H1 (cell line): Measurements from ENCODE around the gene UTP25. TPM values are rescaled to one million over a fixed set of nuclear protein-coding genes. Genes with fewer than 3 reads are reported as not detected.

Experiments used
- CTCF ChIA-PET: fragments of 300-600 bp; sonication (Branson Sonifier 250); formaldehyde crosslinking; loops from one replicate; lab custom pipeline; 2021; ENCODE audit not compliant: partially characterized antibody; lab: Charles Lee
- POLR2A ChIA-PET: fragments of 300-600 bp; sonication (Branson Sonifier 250); formaldehyde crosslinking; loops from one replicate; lab custom pipeline; 2021; ENCODE audit warnings: inconsistent platforms; ENCODE audit not compliant: partially characterized antibody; lab: Charles Lee
- DNase-seq, 2 experiments: peaks; one replicate each; pipeline versions ENCODE4 v3.0.0 to v3.0.0-alpha.2; 2010 to 2022; ENCODE audit warnings: low spot score in 2 of 2, low read depth in 1 of 2, mixed read lengths in 1 of 2
- FAIRE-seq: peaks from 2 replicates; lab custom pipeline; 2011; peaks lifted over from hg19 to GRCh38; lab: Jason Lieb, UNC
- H2AFZ ChIP-seq: 2 replicates; pipeline ENCODE4 v1.8.1; 2012; ENCODE audit warnings: low read length, inconsistent platforms
- H2AK5ac ChIP-seq: 2 replicates; pipeline ENCODE4 v1.6.1; 2013; ENCODE audit warnings: low read depth, low read length
- H2BK120ac ChIP-seq: replicated peaks from 2 replicates; pipeline ENCODE3; 2013; ENCODE audit warnings: low read depth, low read length, inconsistent platforms
- H2BK12ac ChIP-seq: 2 replicates; pipeline ENCODE4 v1.6.1; 2013; ENCODE audit warnings: low read depth, low read length
- H2BK15ac ChIP-seq: 2 replicates; pipeline ENCODE4 v1.6.1; 2013; ENCODE audit warnings: low read length
- H2BK20ac ChIP-seq: 2 replicates; pipeline ENCODE4 v1.6.1; 2013; ENCODE audit warnings: low read length
- H2BK5ac ChIP-seq: 2 replicates; pipeline ENCODE4 v1.6.1; 2013; ENCODE audit warnings: low read depth, low read length
- H3K14ac ChIP-seq: 2 replicates; pipeline ENCODE4 v1.6.1; 2013; ENCODE audit warnings: inconsistent platforms; ENCODE audit not compliant: insufficient read length
- H3K18ac ChIP-seq: 2 replicates; pipeline ENCODE4 v1.6.1; 2013; ENCODE audit warnings: low read length; ENCODE audit errors: extremely low read depth
- H3K23ac ChIP-seq: 2 replicates; pipeline ENCODE4 v1.6.1; 2013; ENCODE audit warnings: inconsistent platforms; ENCODE audit not compliant: insufficient read length
- H3K23me2 ChIP-seq: 2 replicates; pipeline ENCODE4 v1.6.1; 2013; ENCODE audit warnings: low read depth, low read length
- H3K27ac ChIP-seq: 2 replicates; pipeline ENCODE4 v1.6.1; 2011; ENCODE audit warnings: low read depth, low read length, inconsistent platforms
- H3K27me3 ChIP-seq, 4 experiments: replicated peaks in 1 of 4; 1 replicate in 1 of 4; 2 replicates in 3 of 4; pipeline versions ENCODE4 v1.6.1 to v1.8.1; 2011 to 2013; ENCODE audit warnings: low read length in 3 of 4, mild to moderate bottlenecking in 3 of 4, inconsistent platforms in 2 of 4, mixed read lengths in 2 of 4, moderate library complexity in 1 of 4; ENCODE audit not compliant: control insufficient read depth in 3 of 4, insufficient read depth in 3 of 4; ENCODE audit errors: extremely low read depth in 1 of 4
- H3K36me3 ChIP-seq, 4 experiments: 2 replicates each; pipeline versions ENCODE4 v1.6.1 to v1.8.1; 2011 to 2013; ENCODE audit warnings: mild to moderate bottlenecking in 4 of 4, low read length in 3 of 4, moderate library complexity in 2 of 4, control low read depth in 1 of 4, inconsistent platforms in 1 of 4; ENCODE audit not compliant: insufficient read depth in 4 of 4, control insufficient read depth in 2 of 4
- H3K4ac ChIP-seq: replicated peaks from 2 replicates; pipeline ENCODE3; 2013; ENCODE audit warnings: low read length, low read depth, mixed read lengths, inconsistent platforms; ENCODE audit not compliant: insufficient read length
- H3K4me1 ChIP-seq, 4 experiments: replicated peaks in 1 of 4; 1 replicate in 1 of 4; 2 replicates in 3 of 4; pipeline versions ENCODE4 v1.6.1 to v1.8.1; 2011 to 2013; ENCODE audit warnings: low read length in 3 of 4, inconsistent platforms in 2 of 4, mixed read lengths in 1 of 4; ENCODE audit not compliant: insufficient read depth in 4 of 4, control insufficient read depth in 3 of 4
- H3K4me2 ChIP-seq, 2 experiments: 2 replicates each; pipeline versions ENCODE4 v1.6.1 to v1.8.1; 2011 to 2013; ENCODE audit warnings: low read depth in 2 of 2, low read length in 2 of 2, control low read depth in 1 of 2, inconsistent platforms in 1 of 2, mild to moderate bottlenecking in 1 of 2; ENCODE audit not compliant: insufficient read depth in 1 of 2
- H3K4me3 ChIP-seq, 4 experiments: fragments of 200-600, 300-600 bp in 1 of 4; sonication (generic), shearing (Covaris generic), sonication (Bioruptor Twin) in 1 of 4; 2 replicates each; pipeline versions ENCODE4 v1.5.1 to v1.8.1; 2011 to 2016; ENCODE audit warnings: low read length in 4 of 4, low read depth in 3 of 4, control low read depth in 2 of 4, inconsistent platforms in 2 of 4, mild to moderate bottlenecking in 2 of 4, mixed read lengths in 1 of 4, moderate library complexity in 1 of 4; ENCODE audit not compliant: insufficient read depth in 2 of 4; ENCODE audit errors: extremely low read depth in 1 of 4
- H3K56ac ChIP-seq: replicated peaks from 2 replicates; pipeline ENCODE3; 2013; ENCODE audit warnings: low read depth, mild to moderate bottlenecking, mixed read lengths, low read length, inconsistent platforms; ENCODE audit not compliant: insufficient read length
- H3K79me1 ChIP-seq: 2 replicates; pipeline ENCODE4 v1.6.1; 2013; ENCODE audit warnings: low read depth, low read length, control low read depth
- H3K79me2 ChIP-seq, 2 experiments: 2 replicates each; pipeline versions ENCODE4 v1.6.1 to v1.8.1; 2012 to 2013; ENCODE audit warnings: low read length in 2 of 2, mild to moderate bottlenecking in 2 of 2, inconsistent platforms in 1 of 2; ENCODE audit not compliant: insufficient read depth in 2 of 2, control insufficient read depth in 1 of 2
- H3K9ac ChIP-seq, 4 experiments: replicated peaks in 1 of 4; 1 replicate in 1 of 4; 2 replicates in 3 of 4; pipeline versions ENCODE4 v1.6.1 to v1.8.1; 2011 to 2013; ENCODE audit warnings: low read depth in 3 of 4, low read length in 3 of 4, control low read depth in 2 of 4, mild to moderate bottlenecking in 2 of 4, moderate library complexity in 2 of 4, inconsistent platforms in 1 of 4; ENCODE audit errors: extremely low read depth in 1 of 4
- H3K9me3 ChIP-seq, 2 experiments: 2 replicates each; pipeline versions ENCODE4 v1.6.1 to v1.8.1; 2012 to 2013; ENCODE audit warnings: mild to moderate bottlenecking in 2 of 2, moderate library complexity in 2 of 2, control low read depth in 1 of 2, inconsistent platforms in 1 of 2, low read depth in 1 of 2, low read length in 1 of 2, mixed read lengths in 1 of 2; ENCODE audit not compliant: insufficient read depth in 2 of 2
- H4K20me1 ChIP-seq, 2 experiments: replicated peaks in 1 of 2; 2 replicates each; pipeline versions ENCODE3 to v1.8.1; 2011 to 2013; ENCODE audit warnings: inconsistent platforms in 2 of 2, low read length in 2 of 2, mild to moderate bottlenecking in 1 of 2; ENCODE audit not compliant: insufficient read depth in 2 of 2, control insufficient read depth in 1 of 2
- H4K5ac ChIP-seq: 2 replicates; pipeline ENCODE4 v1.6.1; 2013; ENCODE audit warnings: low read length, low read depth, mixed read lengths, inconsistent platforms; ENCODE audit not compliant: insufficient read length
- H4K8ac ChIP-seq: 2 replicates; pipeline ENCODE4 v1.8.0; 2013; ENCODE audit warnings: mild to moderate bottlenecking, moderate library complexity, low read length, inconsistent platforms; ENCODE audit not compliant: insufficient read depth; ENCODE audit errors: extremely low read depth
- H4K91ac ChIP-seq: replicated peaks from 2 replicates; pipeline ENCODE3; 2013; ENCODE audit warnings: low read length, mixed read lengths, inconsistent platforms; ENCODE audit not compliant: insufficient read length
- ATF3 ChIP-seq: IDR thresholded peaks from 2 replicates; pipeline ENCODE4 v1.6.1; 2011; ENCODE audit warnings: low read depth, mild to moderate bottlenecking, low read length; ENCODE audit not compliant: insufficient read depth
- BACH1 ChIP-seq: IDR thresholded peaks from 2 replicates; pipeline ENCODE4 v1.6.1; 2012; ENCODE audit warnings: low read length, improper control_type of control experiment
- CREB1 ChIP-seq: IDR thresholded peaks from 2 replicates; pipeline ENCODE4 v1.6.1; 2012; ENCODE audit warnings: inconsistent platforms
- FOSL1 ChIP-seq: IDR thresholded peaks from 2 replicates; pipeline ENCODE4 v1.6.1; 2011; ENCODE audit warnings: mild to moderate bottlenecking, low read depth, low read length, moderate library complexity; ENCODE audit not compliant: insufficient read depth
- JUN ChIP-seq: IDR thresholded peaks from 2 replicates; pipeline ENCODE4 v1.6.1; 2011; ENCODE audit warnings: low read depth, mild to moderate bottlenecking, improper control_type of control experiment, low read length
- MAX ChIP-seq: IDR thresholded peaks from 2 replicates; pipeline ENCODE4 v1.6.1; 2012; ENCODE audit warnings: inconsistent platforms
- NANOG ChIP-seq: IDR thresholded peaks from 2 replicates; pipeline ENCODE4 v1.6.1; 2011; ENCODE audit warnings: low read length, low read depth, mild to moderate bottlenecking, inconsistent platforms; ENCODE audit not compliant: insufficient read depth, poor library complexity, severe bottlenecking
- RFX5 ChIP-seq: IDR thresholded peaks from 2 replicates; pipeline ENCODE4 v1.6.1; 2011; ENCODE audit warnings: low read depth, low read length, improper control_type of control experiment, borderline replicate concordance
- SIN3A ChIP-seq, 2 experiments: IDR thresholded peaks in 1 of 2; conservative IDR thresholded peaks in 1 of 2; 2 replicates each; pipeline ENCODE4 v1.6.1; 2011 to 2012; ENCODE audit warnings: low read length in 2 of 2, improper control_type of control experiment in 1 of 2, low read depth in 1 of 2, mild to moderate bottlenecking in 1 of 2
- SIRT6 ChIP-seq: IDR thresholded peaks from one replicate; pipeline ENCODE4 v1.7.1; 2012; ENCODE audit warnings: low read length, inconsistent platforms
- SP1 ChIP-seq: IDR thresholded peaks from 2 replicates; pipeline ENCODE4 v1.6.1; 2011; ENCODE audit warnings: low read depth, low read length
- TAF1 ChIP-seq: IDR thresholded peaks from 2 replicates; pipeline ENCODE4 v1.6.1; 2011; ENCODE audit warnings: mild to moderate bottlenecking, low read depth, low read length
- WGBS, 2 experiments: shearing (Covaris generic) in 1 of 2; methylation state at CpG; one replicate each; pipeline versions ENCODE4 v1.1.6 to v1.1.7; 2013 to 2015; ENCODE audit warnings: low lambda C conversion rate in 2 of 2, mixed read lengths in 2 of 2, inconsistent platforms in 1 of 2, low coverage in 1 of 2, missing lambda C conversion rate in 1 of 2; ENCODE audit not compliant: insufficient replicate concordance in 2 of 2, insufficient coverage in 1 of 2, insufficient read length in 1 of 2; ENCODE audit errors: extremely low coverage in 1 of 2, missing lambda C conversion rate in 1 of 2; 5-methylcytosine and 5-hydroxymethylcytosine counted together
- polyA plus RNA-seq, 7 experiments: library from polyadenylated mRNA; depleted of rRNA in 3 of 7; stranded (reverse) in 5 of 7; unstranded in 2 of 7; fragments of >200 nt in 5 of 7; fragments of 200-250 nt in 2 of 7; gene quantifications; 1 replicate in 5 of 7; 2 replicates in 1 of 7; 4 replicates in 1 of 7; pipeline versions ENCODE4 v1.2.1 to v1.2.3, GENCODE V29; 2011 to 2013; ENCODE audit warnings: missing spikeins in 2 of 7, mixed read lengths in 2 of 7
- total RNA-seq: library from RNA; stranded (reverse); fragmentation: NEBNext Ultra II Directional; extraction: Animal tissue kit (Norgen Biotek cat#: 25700); gene quantifications from 2 replicates; pipeline ENCODE4 v1.2.1, GENCODE V29; 2021

Gene UTP25
- total and polyA plus RNA-seq, 2 of the 8 experiments (the other 6 are each of a cell fraction or from before 2014, with no cell fraction given): 4.0 to 7.6 TPM

GRCh38 chr1:209803568-209803967, 24.2 kb upstream of the UTP25 start:
- no peak overlapping the region for H2BK120ac ChIP-seq
- no peak overlapping the region for H2BK15ac ChIP-seq
- H3K4ac ChIP-seq: no peak overlapping the region
- H3K4me1 ChIP-seq: peaks cover 0 to 7% (median 0%) of the 10 kb centered on the region in 4 experiments; a peak in 4 of 7 replicates
- no peak for TF ChIP-seq NANOG
- no peak for TF ChIP-seq BACH1
- TF ChIP-seq SIN3A (conservative IDR thresholded peaks at IDR 0.05 in 1 of 2, IDR thresholded peaks at IDR 0.05 in 1 of 2; ENCODE audit: low read depth in 1 of 2, low read length in 2 of 2): no peak
- TF ChIP-seq SP1: no peak
- TF ChIP-seq CREB1: no peak
- TF ChIP-seq MAX: no peak
- no peak for TF ChIP-seq JUN
- no peak for TF ChIP-seq SIRT6
- TF ChIP-seq TAF1: no peak
- no peak for TF ChIP-seq RFX5
- TF ChIP-seq ATF3: no peak
- no peak for TF ChIP-seq FOSL1
- TF ChIP-seq, all 59 proteins: peak for 0
- no peak for FAIRE-seq
- peaks cover 0 to 7% of the 10 kb centered on the region in 2 experiments; a peak in 1 of 4 replicates for H3K79me2 ChIP-seq
- no peak overlapping the region for H2AFZ ChIP-seq
- no peak overlapping the region for H2BK12ac ChIP-seq
- H4K91ac ChIP-seq: no peak overlapping the region
- H3K36me3 ChIP-seq: no peaks in the 10 kb centered on the region; a peak in 1 of 8 replicates
- ChIA-PET CTCF (no interaction called here), POLR2A (no interaction called here)
- no peak overlapping the region for H3K23ac ChIP-seq
- peaks cover 0 to 7% of the 10 kb centered on the region in 2 experiments for H4K20me1 ChIP-seq
- no peak overlapping the region for H3K9ac ChIP-seq
- no peak overlapping the region for H3K27ac ChIP-seq
- no peak for DNase-seq
- no peaks in the 10 kb centered on the region for H3K27me3 ChIP-seq
- H3K56ac ChIP-seq: no peak overlapping the region
- H3K4me3 ChIP-seq: no peak overlapping the region
- H3K9me3 ChIP-seq: no peaks in the 10 kb centered on the region
- peaks cover 12% of the 10 kb centered on the region; the same call in 1 of the 2 replicates for H3K23me2 ChIP-seq
- H4K5ac ChIP-seq: no peak overlapping the region
- H2BK5ac ChIP-seq: no peak overlapping the region
- H4K8ac ChIP-seq: no peak overlapping the region
- 95% methylated on average over 1 of the region's 1 CpG; no CpG with 5 or more reads in 1 of the 2 experiments for WGBS, 2 experiments
- no peak overlapping the region for H2BK20ac ChIP-seq
- no peak overlapping the region for H3K4me2 ChIP-seq
- no peak overlapping the region for H3K14ac ChIP-seq
- no peak overlapping the region for H3K18ac ChIP-seq
- no peaks in the 10 kb centered on the region; the same call in none of the 2 replicates for H3K79me1 ChIP-seq
- no peak overlapping the region for H2AK5ac ChIP-seq
